Superior temporal gyrus (tissue), 1 donor: Measurements from ENCODE around the gene DOCK1.
A peak's percentile ranks its signal among the peaks of the same experiment; 100 is the strongest.
"Not testable (repeated sequence)": the region's sequence is repeated elsewhere in the genome, so short reads cannot be mapped to it uniquely, and the experiment has no call there.

ENCODE experiments used
- DNase-seq: peaks from one replicate; pipeline ENCODE4 v3.0.0-alpha.2; 2016; ENCODE audit errors: extremely low spot score

The DOCK1 gene

GRCh38 chr10:126924915-126925300, 19.7 kb downstream of the DOCK1 start:
- DNase-seq = no peak

- no peak for DNase-seq
These were observed 21.3 kb downstream of the DOCK1 start for GRCh38 chr10:126926568-126926967.

GRCh38 chr10:126927799-126928198, 22.6 kb downstream of the DOCK1 start:
- DNase-seq = no peak

GRCh38 chr10:126928274-126928673, 23.0 kb downstream of the DOCK1 start:
- no peak for DNase-seq

GRCh38 chr10:126929391-126929790, 24.2 kb downstream of the DOCK1 start:
- DNase-seq = no peak

- DNase-seq = no peak
These were observed 25.1 kb downstream of the DOCK1 start for GRCh38 chr10:126930131-126930882.

- no peak for DNase-seq
These were observed 25.8 kb downstream of the DOCK1 start for GRCh38 chr10:126930883-126931503.

- DNase-seq = no peak
These were observed 26.3 kb downstream of the DOCK1 start for GRCh38 chr10:126931544-126931943.

- DNase-seq = no peak
These were observed 27.3 kb downstream of the DOCK1 start for GRCh38 chr10:126932516-126932915.

- DNase-seq = no peak
These were observed 27.9 kb downstream of the DOCK1 start for GRCh38 chr10:126933116-126933515.

GRCh38 chr10:126935263-126935946, 30.2 kb downstream of the DOCK1 start:
- no peak for DNase-seq

GRCh38 chr10:126937026-126937425, 31.8 kb downstream of the DOCK1 start:
- no peak for DNase-seq

GRCh38 chr10:126938121-126938520, 32.9 kb downstream of the DOCK1 start:
- DNase-seq = not testable (repeated sequence)

GRCh38 chr10:126939706-126940105, 34.5 kb downstream of the DOCK1 start:
- peak; percentile 94 for DNase-seq

GRCh38 chr10:126940670-126941310, 35.6 kb downstream of the DOCK1 start:
- DNase-seq = no peak

GRCh38 chr10:126944191-126944590, 39.0 kb downstream of the DOCK1 start:
- no peak for DNase-seq

- DNase-seq = no peak
These were observed 40.3 kb downstream of the DOCK1 start for GRCh38 chr10:126945351-126946030.

GRCh38 chr10:126946746-126947145, 41.5 kb downstream of the DOCK1 start:
- no peak for DNase-seq

- DNase-seq = no peak
These were observed 43.3 kb downstream of the DOCK1 start for GRCh38 chr10:126948355-126949160.

- DNase-seq = no peak
These were observed 43.9 kb downstream of the DOCK1 start for GRCh38 chr10:126949161-126949503.
